HFFc6 (cell line): ENCODE results near the gene HCRTR2. TPM values are rescaled to one million over a fixed set of nuclear protein-coding genes. Genes with fewer than 3 reads are reported as not detected.
"Not testable (repeated sequence)": the region's sequence is repeated elsewhere in the genome, so short reads cannot be mapped to it uniquely, and the experiment has no call there.

ENCODE experiments used
- DNase-seq: peaks from one replicate; pipeline ENCODE4 v3.0.0-alpha.2; 2018
- H3K27ac Mint-ChIP-seq: 2 replicates; pipeline ENCODE4 v1.8.0; 2020; ENCODE audit warnings: mild to moderate bottlenecking, mixed read lengths
- H3K27me3 Mint-ChIP-seq: 2 replicates; pipeline ENCODE4 v1.8.0; 2021; ENCODE audit warnings: mild to moderate bottlenecking, moderate library complexity, mixed read lengths; ENCODE audit not compliant: insufficient read depth
- H3K36me3 Mint-ChIP-seq: 2 replicates; pipeline ENCODE4 v1.8.0; 2021; ENCODE audit warnings: low read depth, mixed read lengths
- H3K4me1 Mint-ChIP-seq: 2 replicates; pipeline ENCODE4 v1.8.0; 2020; ENCODE audit warnings: low read depth, mixed read lengths
- H3K4me3 Mint-ChIP-seq: 2 replicates; pipeline ENCODE4 v1.8.0; 2020; ENCODE audit warnings: mild to moderate bottlenecking, moderate library complexity, mixed read lengths
- H3K9me3 Mint-ChIP-seq: 2 replicates; pipeline ENCODE4 v1.8.0; 2020; ENCODE audit warnings: mild to moderate bottlenecking, mixed read lengths
- total RNA-seq, 6 experiments: library from RNA; stranded (reverse); fragmentation: NEBNext Ultra II Directional; extraction: Animal tissue kit (Norgen Biotek cat#: 25700); gene quantifications; 2 replicates in 1 of 6; 3 replicates in 5 of 6; pipeline ENCODE4 v1.2.3, GENCODE V29; 2021
- TF ChIP-seq, protein P1 (sequence below): fragments of 200-600 bp; sonication (generic); IDR thresholded peaks from 2 replicates; pipeline ENCODE4 v1.5.0; 2021; ENCODE audit warnings: antibody characterized with exemption, mild to moderate bottlenecking

The HCRTR2 gene
- total RNA-seq, 6 experiments from 2014 or later: not detected

- TF ChIP-seq, protein P1, sequence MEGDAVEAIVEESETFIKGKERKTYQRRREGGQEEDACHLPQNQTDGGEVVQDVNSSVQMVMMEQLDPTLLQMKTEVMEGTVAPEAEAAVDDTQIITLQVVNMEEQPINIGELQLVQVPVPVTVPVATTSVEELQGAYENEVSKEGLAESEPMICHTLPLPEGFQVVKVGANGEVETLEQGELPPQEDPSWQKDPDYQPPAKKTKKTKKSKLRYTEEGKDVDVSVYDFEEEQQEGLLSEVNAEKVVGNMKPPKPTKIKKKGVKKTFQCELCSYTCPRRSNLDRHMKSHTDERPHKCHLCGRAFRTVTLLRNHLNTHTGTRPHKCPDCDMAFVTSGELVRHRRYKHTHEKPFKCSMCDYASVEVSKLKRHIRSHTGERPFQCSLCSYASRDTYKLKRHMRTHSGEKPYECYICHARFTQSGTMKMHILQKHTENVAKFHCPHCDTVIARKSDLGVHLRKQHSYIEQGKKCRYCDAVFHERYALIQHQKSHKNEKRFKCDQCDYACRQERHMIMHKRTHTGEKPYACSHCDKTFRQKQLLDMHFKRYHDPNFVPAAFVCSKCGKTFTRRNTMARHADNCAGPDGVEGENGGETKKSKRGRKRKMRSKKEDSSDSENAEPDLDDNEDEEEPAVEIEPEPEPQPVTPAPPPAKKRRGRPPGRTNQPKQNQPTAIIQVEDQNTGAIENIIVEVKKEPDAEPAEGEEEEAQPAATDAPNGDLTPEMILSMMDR: no peak
- Mint-ChIP-seq H3K36me3 (no peaks in the 10 kb centered on the region), H3K9me3 (peaks cover 23% of the 10 kb centered on the region), H3K4me1 (no peaks in the 10 kb centered on the region), H3K27me3 (no peaks in the 10 kb centered on the region; the same call in 1 of the 2 replicates), H3K4me3 (no peak overlapping the region), H3K27ac (no peak overlapping the region)
- no peak for DNase-seq
Measured at GRCh38 chr6:55141611-55142010, 32.7 kb upstream of the HCRTR2 start.

DNA sequence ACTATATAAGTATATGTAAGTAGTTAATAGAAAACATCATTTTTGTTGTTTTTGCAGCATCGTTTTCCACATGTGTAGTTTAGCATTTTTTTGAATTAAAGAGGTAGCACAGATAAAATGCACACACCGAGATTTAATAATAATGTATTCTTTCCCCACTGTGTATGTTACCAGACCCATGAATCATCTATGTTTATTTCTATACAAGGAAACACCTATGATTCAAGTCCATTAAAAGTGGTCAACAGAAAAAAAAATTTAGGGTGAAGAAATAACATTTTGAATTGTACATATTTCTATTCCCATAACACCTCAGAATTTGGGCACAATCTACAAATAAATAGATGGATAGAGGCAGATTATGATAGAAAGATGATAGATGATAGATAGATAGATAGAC is 31.7 kb upstream of the HCRTR2 start:
- no peaks in the 10 kb centered on the region for H3K36me3 Mint-ChIP-seq
- no peak for DNase-seq
- H3K9me3 Mint-ChIP-seq: peaks cover 23% of the 10 kb centered on the region
- no peak overlapping the region for H3K27ac Mint-ChIP-seq
- H3K27me3 Mint-ChIP-seq: no peaks in the 10 kb centered on the region; the same call in 1 of the 2 replicates
- TF ChIP-seq, protein P1: no peak
- H3K4me3 Mint-ChIP-seq: no peak overlapping the region
- no peaks in the 10 kb centered on the region for H3K4me1 Mint-ChIP-seq

GRCh38 chr6:55153284-55153683 is 21.0 kb upstream of the HCRTR2 start:
- Mint-ChIP-seq H3K36me3 (no peaks in the 10 kb centered on the region; the same call in 1 of the 2 replicates), H3K4me3 (no peak overlapping the region)
- TF ChIP-seq, protein P1: no peak

GRCh38 chr6:55158784-55159183 is 15.5 kb upstream of the HCRTR2 start:
- H3K27ac Mint-ChIP-seq, H3K27me3 Mint-ChIP-seq, H3K4me3 Mint-ChIP-seq, H3K36me3 Mint-ChIP-seq, DNase-seq, H3K4me1 Mint-ChIP-seq: not testable (repeated sequence)
- H3K9me3 Mint-ChIP-seq: peaks cover 41% of the 10 kb centered on the region

More at GRCh38 chr6:55153284-55153683, 21.0 kb upstream of the HCRTR2 start:
- no peaks in the 10 kb centered on the region for H3K4me1 Mint-ChIP-seq
- H3K27me3 Mint-ChIP-seq: no peaks in the 10 kb centered on the region
- no peak for DNase-seq
- peaks cover 28% of the 10 kb centered on the region for H3K9me3 Mint-ChIP-seq
- H3K27ac Mint-ChIP-seq: no peak overlapping the region

DNA sequence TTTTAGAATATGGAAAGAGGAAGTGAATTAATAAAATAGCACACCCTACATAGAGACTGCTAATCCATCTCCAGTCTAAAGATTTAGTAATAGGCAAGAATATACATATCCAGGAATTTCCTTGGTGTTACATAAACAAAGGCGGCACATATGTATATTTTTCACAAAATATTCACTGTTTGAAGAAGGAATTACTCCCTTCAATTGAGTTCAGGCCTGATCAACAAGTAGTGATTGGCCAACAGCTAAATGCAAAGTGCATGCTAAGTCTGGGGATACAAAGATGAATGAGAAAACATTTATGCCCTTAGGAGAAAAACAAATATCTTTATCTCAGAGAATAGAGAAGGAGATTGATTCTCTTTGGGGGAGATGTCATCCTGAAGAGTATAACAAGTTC is 6.5 kb upstream of the HCRTR2 start:
- TF ChIP-seq, protein P1: no peak
- H3K4me1 Mint-ChIP-seq: no peaks in the 10 kb centered on the region
- H3K9me3 Mint-ChIP-seq: peaks cover under 1% of the 10 kb centered on the region; the same call in 1 of the 2 replicates
- H3K36me3 Mint-ChIP-seq: no peaks in the 10 kb centered on the region
- no peak overlapping the region for H3K27ac Mint-ChIP-seq
- no peaks in the 10 kb centered on the region for H3K27me3 Mint-ChIP-seq
- no peak for DNase-seq
- H3K4me3 Mint-ChIP-seq: no peak overlapping the region

DNA sequence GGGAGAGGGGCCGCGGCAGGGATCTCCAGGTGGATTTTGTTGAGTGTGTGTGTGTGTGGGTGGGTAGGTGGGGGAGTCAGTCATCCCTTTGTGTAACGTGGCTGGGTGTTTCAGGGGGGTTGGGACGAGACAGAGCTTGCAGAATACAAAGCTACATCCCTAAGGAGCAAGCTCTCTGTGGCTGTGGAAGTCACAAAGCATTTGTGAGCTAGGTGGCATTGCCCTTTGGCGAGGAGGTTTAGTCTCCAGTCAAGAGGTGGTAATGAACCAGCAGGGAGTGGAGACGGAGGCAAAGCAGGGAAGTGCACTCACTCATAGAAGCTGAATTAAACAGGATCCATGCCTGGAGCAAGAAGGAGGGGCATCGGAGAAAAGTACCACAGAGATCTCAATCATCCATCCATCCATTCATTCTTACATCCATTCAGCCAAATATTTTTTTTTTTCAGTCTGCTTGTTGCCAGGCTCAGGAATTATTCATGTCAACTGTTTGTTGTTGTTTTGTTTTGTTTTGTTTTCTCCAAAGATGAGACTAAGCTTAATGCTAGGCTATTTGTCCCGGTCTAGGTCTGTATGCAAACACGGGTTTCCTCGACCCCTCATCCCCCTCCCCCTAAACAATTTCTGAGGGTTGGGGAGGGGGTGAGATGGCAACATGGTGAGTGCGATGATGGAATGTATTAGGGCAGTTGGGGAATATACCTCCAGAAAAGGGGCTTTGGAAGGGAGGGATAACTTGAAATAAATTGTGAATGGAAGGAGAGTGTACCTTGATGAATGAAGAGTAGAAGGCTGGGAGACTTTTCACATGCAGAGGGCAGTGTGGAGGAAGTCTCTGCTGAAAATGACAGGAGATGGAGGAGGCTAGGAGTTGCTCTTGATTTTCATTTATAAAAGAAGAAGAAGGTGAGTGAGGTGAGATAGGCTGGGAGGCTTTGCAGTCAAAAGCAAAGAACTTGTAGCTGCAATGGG is 1.0 kb downstream of the HCRTR2 start:
- no peak overlapping the region for H3K4me3 Mint-ChIP-seq
- no peaks in the 10 kb centered on the region for H3K4me1 Mint-ChIP-seq
- TF ChIP-seq, protein P1: no peak
- H3K36me3 Mint-ChIP-seq: no peaks in the 10 kb centered on the region
- H3K27me3 Mint-ChIP-seq: no peaks in the 10 kb centered on the region; the same call in 1 of the 2 replicates
- peaks cover 4% of the 10 kb centered on the region; the same call in 1 of the 2 replicates for H3K9me3 Mint-ChIP-seq
- no peak for DNase-seq
- H3K27ac Mint-ChIP-seq: no peak overlapping the region
